Measurements from ENCODE around the gene AGTRAP.

GRCh38 chr1:11731691-11732283, 4.1 kb upstream of the AGTRAP start:
- TF ChIP-seq, protein P1, sequence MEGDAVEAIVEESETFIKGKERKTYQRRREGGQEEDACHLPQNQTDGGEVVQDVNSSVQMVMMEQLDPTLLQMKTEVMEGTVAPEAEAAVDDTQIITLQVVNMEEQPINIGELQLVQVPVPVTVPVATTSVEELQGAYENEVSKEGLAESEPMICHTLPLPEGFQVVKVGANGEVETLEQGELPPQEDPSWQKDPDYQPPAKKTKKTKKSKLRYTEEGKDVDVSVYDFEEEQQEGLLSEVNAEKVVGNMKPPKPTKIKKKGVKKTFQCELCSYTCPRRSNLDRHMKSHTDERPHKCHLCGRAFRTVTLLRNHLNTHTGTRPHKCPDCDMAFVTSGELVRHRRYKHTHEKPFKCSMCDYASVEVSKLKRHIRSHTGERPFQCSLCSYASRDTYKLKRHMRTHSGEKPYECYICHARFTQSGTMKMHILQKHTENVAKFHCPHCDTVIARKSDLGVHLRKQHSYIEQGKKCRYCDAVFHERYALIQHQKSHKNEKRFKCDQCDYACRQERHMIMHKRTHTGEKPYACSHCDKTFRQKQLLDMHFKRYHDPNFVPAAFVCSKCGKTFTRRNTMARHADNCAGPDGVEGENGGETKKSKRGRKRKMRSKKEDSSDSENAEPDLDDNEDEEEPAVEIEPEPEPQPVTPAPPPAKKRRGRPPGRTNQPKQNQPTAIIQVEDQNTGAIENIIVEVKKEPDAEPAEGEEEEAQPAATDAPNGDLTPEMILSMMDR (conservative IDR thresholded peaks at IDR 0.05; ENCODE audit: low read depth, low read length) = no peak
- TF ChIP-seq POLR2A (IDR thresholded peaks at IDR 0.05; ENCODE audit: low read depth, low read length) (no peak), CHD1 (IDR thresholded peaks at IDR 0.05; ENCODE audit: low read depth, low read length) (no peak), RFX5 (IDR thresholded peaks at IDR 0.05; ENCODE audit: low read depth, low read length) (no peak)

Data from IMR-90 (cell line).